Stimulated activated CD4-positive, alpha-beta T cell treated with anti-CD3 and anti-CD28 coated beads, TNF-alpha, amount 100 ng/mL, for 1 hour (primary cell): ENCODE data around the gene RALGAPA2.
"Not testable (repeated sequence)": the region's sequence is repeated elsewhere in the genome, so short reads cannot be mapped to it uniquely, and the experiment has no call there.

Source experiments
- DNase-seq, 3 donors: peaks; one replicate each; pipeline ENCODE4 v3.0.0-alpha.2; 2020; ENCODE audit warnings: low read depth in 3 of 3, low spot score in 1 of 3

The RALGAPA2 gene

DNA sequence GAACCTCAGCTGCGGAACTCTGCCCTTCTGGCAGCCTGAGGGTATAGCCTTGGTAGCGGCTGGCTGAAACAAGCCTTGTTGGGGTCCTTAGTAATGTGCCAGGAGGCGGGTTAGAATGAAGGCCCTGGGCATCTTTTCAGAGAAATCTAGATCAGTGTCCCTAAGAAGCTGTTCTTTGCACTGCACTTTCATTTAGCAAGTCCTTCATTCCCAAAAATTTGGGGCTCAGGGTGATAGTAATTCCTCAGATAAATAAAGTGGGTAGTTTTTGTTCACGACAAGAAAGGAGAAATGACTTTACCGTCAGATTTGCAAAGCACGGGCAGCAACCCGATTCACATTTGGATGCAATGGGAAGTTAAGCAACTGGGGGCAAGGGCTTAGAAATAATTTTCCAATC lies 341.4 kb downstream of the RALGAPA2 start:
- DNase-seq: no peak

DNA sequence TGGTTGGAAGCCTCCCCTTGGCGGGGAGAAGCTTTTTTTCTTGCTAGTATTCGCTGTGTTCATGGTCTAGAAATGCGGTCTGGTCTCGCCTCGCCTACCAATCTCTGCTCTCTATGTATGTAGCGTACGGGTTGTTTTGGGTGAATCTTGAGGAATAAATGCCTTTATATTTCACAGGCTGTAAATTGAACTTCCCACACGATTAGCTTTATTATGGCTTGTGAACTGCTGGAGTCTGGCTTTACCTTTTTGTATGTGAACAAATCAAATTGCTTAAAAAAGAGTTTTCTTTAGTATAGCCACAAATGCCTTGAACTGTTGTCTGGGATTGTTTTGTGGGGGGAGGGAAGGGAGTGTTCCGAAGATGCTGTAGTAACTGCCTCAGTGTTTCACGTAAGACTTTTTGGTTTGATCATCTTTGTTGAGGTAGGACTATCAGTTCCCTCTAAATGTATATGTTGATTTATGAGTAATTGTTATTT lies 342.3 kb downstream of the RALGAPA2 start:
- no peak for DNase-seq

DNA sequence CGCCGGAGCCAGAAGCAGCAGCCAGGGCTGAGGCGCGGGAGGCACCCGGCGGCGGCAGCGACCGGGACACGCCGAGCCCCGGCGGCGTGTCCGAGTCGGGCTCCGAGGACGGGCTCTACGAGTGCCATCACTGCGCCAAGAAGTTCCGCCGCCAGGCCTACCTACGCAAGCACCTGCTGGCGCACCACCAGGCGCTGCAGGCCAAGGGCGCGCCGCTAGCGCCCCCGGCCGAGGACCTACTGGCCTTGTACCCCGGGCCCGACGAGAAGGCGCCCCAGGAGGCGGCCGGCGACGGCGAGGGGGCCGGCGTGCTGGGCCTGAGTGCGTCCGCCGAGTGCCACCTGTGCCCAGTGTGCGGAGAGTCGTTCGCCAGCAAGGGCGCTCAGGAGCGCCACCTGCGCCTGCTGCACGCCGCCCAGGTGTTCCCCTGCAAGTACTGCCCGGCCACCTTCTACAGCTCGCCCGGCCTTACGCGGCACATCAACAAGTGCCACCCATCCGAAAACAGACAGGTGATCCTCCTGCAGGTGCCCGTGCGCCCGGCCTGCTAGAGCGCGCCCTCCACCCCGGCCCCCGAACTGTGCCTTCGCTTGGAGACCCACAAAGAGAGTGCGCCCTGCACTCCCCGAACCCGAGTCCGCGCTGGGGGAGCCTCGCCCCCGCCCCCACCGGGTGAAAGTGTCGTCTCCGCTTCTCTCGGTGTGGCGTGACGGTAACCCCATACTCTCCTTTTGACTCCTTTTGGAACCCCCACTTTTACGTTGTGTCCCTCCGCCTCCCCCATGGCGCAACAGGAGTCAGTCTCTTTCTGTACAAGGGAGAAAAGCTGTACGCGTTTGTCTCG lies 343.0 kb downstream of the RALGAPA2 start:
- no peak for DNase-seq

GRCh38 chr20:20368418-20369249 lies 343.8 kb downstream of the RALGAPA2 start:
- DNase-seq: no peak

DNA sequence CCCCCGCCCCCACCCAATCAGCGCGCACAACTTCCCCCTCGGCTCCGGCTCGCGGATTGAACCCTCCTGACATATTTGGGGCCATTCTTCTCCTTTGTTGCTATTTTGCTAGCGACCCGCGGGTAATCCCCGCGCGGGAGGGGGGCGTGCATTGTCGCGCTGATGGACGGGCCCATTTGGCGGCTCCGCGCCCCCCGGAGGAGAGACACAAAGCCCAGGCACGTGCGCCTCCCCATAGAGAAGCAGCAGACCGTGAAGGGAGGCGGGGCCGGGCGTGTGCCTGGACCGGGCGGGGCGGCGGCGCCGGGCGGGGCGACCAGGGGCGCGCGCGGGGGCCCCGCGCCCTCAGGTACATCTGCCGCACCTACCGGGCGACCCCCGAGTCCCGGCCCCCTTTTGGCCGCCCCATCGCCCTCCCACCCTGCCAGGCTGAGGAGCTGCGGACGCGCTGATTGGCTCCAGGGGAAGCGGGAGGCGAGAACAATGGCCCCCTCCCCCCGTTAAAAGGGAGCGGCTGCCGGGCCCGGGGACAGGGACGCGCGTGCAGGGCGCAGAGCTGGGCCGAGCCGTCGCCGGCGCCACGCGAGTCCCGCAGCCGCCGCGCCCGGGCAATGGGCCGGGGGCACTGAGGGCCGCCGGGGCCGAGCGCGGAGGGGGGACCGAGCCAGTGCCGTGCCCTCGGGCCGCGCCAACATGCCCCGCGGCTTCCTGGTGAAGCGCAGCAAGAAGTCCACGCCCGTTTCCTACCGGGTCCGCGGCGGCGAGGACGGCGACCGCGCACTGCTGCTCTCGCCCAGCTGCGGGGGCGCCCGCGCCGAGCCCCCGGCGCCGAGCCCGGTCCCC lies 344.6 kb downstream of the RALGAPA2 start, which contains the start of gene INSM1:
Gene INSM1 (plus strand): TSS at position 530 of the 843 bp plus-strand sequence. CDS start 164 bp downstream, at position 694.
- DNase-seq: no peak

GRCh38 chr20:20366876-20367574 lies 345.4 kb downstream of the RALGAPA2 start:
- DNase-seq: no peak

DNA sequence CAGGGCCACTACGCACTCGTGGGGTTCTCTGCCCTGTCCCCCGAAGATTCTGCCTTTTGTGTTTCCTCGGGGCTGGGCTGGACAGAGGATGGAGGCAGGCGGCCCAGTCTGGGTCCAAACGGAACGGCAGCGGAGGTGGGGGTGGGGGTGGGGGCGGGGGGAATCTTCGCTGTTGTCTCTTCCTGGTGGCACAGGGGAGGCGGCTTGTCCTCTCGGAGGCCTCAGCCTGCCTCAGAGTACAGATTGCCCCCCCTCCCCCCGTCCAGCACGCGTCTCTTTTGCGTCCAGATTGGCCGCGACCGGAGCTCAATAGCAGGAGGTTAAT lies 345.9 kb downstream of the RALGAPA2 start:
- no peak for DNase-seq

- no peak for DNase-seq
These were observed 346.8 kb downstream of the RALGAPA2 start for GRCh38 chr20:20365480-20366161.

DNA sequence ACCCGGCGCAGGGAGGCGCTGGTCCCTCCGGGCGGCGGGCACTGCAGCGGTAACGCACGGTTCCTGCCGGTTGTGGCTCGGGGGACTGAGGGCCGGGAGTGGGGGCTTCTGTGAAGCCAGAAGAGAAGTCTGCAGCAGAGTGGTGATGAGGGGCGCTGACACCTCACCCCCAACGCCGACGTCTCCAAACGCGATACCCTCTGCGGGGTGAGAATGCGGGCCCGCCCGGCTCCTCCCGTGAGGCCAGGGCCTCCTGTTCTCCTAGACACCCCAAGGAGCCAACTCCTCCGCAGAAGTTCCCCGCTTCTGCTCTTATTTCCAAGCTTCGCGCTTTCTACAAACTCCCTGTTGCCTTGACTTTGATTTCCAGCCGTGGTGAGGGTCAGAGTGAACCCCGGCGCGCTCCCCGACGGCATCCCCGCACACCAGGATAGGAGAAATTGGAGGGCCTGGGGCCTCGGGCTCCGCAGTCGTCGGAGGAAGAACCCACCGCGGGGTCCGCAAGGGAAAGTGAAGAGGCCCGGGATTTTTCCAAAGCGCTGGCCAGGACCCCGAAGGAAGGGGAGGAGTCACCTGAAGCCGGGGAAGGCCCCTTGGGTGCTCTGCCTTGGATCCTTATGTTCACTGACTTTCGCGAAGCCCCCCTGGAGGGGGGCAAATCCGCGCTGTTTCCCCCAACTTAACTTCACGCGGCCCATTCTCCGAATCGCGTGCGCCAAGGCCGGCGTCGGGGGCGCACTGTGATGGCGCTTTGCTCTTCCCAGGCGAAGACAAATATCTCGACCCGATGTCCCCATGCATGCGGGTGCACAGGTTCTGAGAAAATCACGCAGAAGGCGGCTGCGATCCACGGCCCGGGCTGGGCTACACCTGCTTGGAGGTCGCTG lies 347.6 kb downstream of the RALGAPA2 start:
- DNase-seq: no peak

DNA sequence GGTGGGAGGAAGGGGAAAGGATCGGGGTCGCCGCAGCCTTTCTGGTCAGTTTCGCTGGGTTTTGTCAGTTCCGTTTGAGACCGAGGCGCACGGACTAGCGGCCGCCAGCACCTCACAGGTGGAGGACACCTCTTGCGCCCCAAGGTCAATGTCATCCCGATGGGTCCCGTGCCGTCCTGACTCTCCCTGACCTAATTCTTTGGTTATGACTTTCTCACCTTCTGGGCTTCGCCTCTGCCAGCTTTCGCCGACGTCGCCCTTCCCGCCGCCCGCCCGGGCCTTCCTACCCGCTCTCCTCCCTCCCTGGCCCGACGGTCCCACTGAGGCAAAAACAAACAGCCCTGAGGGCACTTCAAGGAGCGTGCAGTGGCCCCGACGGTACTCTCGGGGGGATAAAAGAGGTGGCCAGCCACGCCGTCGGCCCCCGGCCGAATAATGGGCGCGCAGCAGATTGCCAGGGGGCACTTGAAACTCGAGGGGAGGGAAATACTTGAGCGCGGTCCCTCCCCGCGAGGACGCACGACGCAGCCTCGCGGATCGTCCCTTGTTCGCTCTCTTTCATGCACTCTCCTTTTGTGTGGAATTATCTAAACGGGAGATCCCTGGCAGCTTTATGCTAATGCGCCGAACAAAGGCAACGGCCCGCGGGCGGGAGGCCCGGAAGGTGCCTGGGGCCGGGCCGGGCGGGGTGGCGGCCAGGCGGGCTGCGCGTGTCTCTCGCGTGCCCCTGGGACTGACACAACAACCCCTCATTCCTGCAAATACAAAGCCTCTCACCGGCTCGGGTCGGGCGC lies 348.4 kb downstream of the RALGAPA2 start:
- no peak for DNase-seq

- no peak for DNase-seq
These were observed 349.0 kb downstream of the RALGAPA2 start for GRCh38 chr20:20363434-20363798.

GRCh38 chr20:20362774-20363433 lies 349.5 kb downstream of the RALGAPA2 start:
- no peak for DNase-seq

DNA sequence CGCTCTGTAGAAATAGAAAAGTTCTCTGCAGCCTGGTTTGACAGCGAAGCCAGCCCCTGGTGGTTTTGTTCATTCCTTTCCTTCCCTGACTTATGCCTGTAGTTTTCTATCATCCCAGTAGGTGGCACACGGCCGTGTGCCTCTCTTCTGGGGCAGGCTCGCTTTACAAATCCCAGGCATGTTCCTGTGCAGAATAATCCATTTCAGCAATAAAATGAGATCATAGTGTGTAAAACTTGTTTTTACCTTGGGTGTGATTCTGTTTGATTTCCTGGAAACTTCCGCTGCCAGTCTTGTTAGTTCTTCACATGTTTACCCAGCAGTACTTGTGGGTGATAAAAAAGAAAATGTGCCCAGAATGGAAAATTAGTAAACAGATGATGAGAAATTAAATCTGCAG lies 352.0 kb downstream of the RALGAPA2 start:
- DNase-seq: no peak

- no peak for DNase-seq
These were observed 352.8 kb downstream of the RALGAPA2 start for GRCh38 chr20:20359628-20360027.

DNA sequence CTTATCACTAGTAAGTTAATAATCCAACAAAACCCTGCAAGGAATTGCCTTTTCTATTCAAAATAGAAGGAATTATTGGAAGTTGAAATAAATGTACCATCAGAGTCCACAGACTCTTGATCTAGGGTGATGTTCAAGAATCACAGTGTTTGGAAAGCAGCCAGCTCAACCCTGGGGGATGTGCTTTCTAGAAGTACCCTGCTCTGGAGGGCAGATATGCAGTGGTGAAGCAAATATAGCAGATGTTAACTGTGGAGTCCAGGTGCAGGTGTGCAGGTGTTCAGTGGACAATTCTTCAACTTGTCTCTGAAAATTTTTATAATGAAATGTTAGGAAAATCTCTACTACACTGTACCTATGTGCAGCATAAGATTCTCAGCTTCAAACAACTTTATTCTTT lies 353.6 kb downstream of the RALGAPA2 start:
- DNase-seq: no peak

DNA sequence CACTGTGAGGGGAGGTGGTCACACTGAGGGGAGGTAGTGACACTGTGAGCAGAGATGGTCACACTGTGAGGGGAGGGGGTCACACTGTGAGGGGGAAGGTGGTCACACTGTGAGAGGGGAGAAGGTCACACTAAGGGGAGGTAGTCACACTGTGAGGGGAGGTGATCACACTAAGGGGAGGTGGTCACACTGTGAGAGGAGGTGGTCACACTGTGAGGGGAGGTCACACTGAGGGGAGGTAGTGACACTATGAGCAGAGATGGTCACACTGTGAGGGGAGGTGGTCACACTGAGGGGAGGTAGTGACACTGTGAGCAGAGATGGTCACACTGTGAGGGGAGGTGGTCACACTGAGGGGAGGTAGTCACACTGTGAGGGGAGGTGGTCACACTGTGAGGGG lies 356.9 kb downstream of the RALGAPA2 start:
- DNase-seq: not testable (repeated sequence)

- DNase-seq: no peak
These were observed 358.9 kb downstream of the RALGAPA2 start for GRCh38 chr20:20353576-20353975.

GRCh38 chr20:20344476-20344875 lies 368.0 kb downstream of the RALGAPA2 start:
- DNase-seq: no peak
